NCI-H446 (cell line): ENCODE data around the gene SEC62.

Source experiments
- DNase-seq, 2 experiments: peaks; one replicate each; lab custom pipeline; 2025; lab: John Stamatoyannopoulos, UW

The SEC62 gene

DNA sequence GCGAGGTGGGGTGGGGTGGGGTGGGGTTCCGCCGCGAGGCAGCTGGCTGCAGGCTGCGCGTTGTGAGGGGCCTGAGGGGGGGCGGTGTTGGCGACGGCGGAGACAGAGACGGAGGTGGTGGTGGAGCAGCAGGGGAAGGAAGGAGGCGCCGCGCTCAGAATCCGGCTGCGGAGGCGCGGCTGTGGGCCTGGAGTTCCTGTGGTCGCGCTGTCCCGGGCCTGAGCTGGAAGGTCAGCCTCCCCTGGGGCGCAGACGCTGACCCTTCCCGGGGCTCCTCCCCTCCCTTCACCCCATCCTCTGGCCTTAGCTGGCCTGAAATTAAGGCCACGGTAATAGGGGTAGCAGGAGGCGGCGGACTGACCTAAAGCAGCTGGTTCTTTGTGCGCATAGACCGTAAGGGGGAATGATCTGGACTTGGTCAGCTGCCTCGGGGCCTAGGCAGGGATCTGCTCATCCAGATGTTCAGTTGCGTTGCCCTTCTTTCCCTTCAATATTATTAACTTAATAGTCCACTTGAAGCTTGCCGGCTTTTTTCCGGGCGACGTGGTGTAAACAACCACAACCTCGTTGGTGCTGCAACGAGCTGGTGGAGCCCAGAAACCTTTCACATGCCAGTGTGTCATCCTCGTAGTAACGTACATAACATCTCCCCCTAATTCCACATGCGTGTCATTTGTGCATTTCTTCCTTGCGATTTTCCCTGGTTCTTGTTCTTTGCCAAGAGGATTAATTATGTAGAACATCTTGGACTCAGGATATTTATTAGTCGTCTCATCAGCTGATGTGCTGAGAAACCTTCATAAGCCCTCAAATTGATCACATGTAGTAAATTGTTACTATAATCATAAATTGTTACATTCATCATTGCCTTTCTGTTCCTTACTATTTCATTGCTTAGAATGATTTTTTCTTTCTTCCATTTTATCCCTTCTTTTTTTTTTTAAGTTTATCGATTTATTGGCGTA is 626 bp downstream of the SEC62 start:
- DNase-seq, result peak in 1 of 2 experiments; percentile 7

DNA sequence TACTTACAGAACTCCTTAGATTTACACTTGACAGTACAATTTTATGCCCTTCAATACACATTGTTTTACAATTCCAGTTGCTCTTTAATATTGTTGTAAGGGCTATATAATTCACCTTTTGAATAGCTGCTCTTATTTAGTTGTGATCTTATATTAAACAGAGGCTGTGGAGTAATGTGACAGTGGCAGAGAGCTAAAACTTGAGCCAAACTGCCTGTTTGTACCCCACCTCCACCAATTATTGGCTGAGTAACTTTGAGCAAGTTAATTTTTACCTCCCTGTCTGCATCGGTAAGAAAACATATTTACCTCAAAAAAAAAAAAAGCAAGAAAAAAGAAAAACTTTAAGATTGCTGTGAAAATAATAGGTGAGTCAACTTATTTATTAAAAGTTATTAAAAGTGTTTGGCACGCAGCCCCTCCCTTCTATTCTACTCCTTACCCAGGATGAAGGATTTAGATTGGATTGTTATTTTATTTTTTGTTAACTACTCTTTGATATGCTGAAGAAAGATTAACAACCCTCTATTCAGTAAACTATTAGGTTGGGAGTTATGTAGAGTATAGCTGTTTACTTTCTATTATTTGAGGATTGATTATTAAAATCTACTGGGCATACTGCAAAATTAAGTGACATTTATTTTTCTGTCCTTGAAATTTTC is 1.7 kb downstream of the SEC62 start:
- DNase-seq, result no peak

DNA sequence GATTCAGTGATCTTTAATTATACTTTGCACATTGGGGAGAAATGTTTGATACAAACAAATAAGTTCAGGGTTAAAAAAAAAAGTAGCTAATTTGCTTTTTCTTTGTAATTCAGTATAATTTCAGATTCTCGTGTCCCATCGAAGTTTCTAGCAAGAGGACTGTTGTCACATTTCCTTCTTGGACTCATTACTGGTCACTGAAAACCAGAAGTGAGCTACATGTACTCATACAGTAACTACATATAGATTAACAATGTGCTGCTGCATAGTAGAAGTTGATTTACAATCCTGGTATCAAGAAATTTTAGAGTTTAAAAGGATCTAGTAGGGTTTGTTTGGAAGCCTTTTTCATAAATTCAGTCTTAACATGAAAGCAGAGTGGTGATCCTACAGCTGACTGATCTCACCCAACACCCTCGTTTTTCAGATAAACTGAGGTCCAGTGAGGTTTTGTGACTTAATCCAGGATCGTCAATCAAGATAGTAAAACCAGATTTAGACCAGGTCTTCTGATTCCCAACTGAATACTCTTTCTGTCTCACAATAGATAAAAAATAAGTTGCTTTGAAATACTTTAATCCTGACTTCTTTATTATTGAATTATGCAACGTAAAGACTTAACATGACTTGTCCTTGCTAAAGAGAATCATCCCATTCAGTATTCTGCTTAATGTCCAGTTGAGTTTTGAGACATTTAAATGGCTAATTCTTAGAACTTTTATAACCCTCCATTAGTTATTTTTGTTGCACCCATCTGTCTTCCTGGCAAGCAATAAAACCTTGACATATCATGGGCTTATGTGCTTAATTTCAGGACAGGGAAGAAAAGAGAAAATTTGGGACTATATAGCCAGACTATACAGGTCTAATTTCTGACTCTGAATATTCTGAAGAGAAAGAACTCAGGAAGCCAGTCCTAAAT is 2.8 kb downstream of the SEC62 start:
- DNase-seq, result no peak

DNA sequence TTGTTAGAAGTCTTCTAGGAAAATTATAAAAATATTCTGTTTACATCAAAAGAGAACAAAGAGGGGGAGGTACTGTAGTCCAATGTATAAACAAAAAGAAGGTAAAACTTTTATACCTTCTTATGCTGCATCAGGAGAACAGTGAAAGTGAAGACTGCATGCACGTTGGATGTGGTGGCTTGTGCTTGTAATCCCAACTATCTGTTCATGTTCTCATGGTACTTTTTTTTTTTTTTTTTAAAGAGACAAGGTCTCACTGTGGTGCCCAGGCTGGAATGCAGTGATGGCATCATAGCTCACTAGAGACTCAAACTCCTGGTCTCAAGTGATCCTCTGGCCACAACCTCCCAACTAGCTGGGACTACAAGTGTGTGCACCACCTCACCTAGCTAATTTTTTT is 4.2 kb downstream of the SEC62 start:
- no peak for DNase-seq

DNA sequence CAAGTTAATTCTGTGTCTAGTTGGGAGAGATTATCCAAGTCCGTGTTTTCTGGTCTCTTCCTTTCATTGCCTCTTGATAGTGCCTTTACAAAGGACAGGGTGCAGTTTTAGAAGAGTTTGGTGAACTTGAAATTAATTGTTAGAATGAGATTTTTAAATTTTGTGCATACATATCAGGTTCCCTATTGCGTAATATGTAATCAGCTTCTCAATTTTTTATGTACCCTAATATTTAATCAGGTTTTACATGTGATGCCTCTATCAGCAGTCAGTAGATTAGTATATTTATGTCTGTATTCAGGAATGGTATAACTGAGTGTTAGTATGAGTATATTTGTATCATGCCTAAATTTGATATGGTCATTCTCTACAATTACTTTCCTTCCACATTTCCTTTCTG is 4.9 kb downstream of the SEC62 start:
- no peak for DNase-seq

DNA sequence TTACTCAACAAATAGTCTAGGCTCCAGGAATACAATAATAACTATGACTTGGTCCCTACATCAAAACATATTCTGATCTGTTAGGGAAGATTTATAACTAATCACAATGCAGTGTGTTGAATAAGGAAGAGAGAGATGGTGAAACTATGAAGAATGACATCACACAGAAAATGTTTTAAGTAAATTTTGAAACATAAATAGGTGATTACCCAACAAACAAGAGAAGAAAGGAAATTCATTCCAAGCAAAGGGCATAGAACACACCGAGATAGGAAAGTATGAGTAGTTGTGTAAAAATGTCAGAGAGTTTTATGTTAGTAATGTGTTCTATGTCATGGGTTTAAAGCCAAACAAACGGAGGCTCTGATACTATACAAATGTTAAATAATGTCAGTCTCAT is 13.4 kb downstream of the SEC62 start:
- DNase-seq, result no peak

DNA sequence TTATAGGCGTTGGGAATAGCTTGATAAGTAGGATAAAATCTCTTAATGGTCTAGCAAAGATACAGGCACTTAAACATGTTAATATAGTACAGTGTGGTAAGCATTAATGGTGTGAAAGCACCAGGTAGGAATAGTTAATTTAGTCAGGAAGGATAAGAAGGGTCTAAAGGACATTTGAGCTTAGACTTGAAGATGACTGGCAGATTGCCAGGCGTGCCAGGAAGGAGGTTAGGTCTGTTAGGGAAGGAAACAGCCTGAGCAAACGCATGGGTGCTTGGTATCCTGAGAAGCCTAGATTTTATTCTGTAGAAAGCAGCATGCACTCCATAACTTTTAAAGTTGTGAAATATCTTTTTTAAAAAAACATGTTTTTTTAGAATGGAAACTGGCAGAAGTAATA is 17.7 kb downstream of the SEC62 start:
- DNase-seq, result no peak

DNA sequence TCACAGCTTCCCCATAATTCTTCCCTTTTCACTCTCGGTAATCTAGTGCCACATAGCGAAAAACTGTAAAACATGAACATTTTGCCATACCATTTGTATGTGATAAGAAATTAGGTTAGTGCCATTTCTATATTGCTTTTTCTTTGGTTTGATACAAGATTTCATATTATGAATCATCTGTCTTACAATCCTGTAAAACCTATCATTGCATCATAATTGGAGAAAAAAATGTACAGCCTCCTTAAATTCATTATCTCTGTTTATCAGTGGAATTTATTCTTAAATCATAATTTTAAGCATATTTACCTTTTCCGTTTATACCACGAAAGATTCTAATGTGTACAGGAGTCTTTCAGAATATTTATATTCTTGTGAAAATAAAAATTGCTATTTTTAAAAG is 23.8 kb downstream of the SEC62 start:
- no peak for DNase-seq

DNA sequence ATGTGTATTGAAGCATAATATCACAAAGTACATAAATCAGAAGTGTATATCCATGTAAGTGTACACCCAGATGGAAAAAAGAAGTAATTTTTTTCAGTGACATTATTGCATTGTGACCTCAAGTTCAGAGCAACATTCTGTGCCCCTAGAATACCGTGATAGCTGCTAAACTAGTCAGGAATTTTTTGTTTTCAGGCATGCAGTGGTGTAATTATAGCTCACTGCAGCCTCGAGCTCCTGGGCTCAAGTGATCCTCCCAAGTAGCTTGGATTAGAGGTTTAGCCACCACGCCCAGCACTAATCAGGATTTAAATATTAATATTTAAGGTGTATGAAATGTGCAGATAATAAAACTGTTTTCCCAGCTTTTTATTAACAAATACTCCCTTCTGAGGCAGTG is 25.5 kb downstream of the SEC62 start:
- no peak for DNase-seq

DNA sequence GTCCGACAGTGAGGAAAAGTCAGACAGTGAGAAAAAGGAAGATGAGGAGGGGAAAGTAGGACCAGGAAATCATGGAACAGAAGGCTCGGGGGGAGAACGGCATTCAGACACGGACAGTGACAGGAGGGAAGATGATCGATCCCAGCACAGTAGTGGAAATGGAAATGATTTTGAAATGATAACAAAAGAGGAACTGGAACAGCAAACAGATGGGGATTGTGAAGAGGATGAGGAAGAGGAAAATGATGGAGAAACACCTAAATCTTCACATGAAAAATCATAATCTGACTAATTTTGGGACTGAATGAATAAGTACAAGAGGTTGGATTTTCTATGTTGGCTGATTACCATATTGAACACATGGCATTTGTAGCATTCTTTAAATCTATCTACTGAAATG is 26.2 kb downstream of the SEC62 start:
- no peak for DNase-seq

DNA sequence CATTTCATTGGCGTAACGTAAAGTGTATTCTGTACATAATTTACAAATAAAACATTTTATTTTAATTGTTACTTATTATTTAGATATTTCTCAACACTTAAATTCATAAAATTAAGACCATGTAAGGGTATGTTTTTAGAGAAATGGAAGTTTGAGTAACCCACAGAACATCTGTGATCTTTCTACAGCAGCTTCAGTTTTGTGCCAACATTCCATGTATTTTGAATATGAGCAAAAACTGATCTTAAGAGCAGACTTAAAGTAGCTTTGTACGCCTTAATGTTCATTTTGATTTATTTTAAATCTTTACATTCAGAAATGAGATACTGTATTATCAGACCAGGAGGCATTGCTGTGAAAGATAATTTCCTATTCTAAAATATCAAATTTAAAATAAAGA is 27.2 kb downstream of the SEC62 start:
- no peak for DNase-seq

DNA sequence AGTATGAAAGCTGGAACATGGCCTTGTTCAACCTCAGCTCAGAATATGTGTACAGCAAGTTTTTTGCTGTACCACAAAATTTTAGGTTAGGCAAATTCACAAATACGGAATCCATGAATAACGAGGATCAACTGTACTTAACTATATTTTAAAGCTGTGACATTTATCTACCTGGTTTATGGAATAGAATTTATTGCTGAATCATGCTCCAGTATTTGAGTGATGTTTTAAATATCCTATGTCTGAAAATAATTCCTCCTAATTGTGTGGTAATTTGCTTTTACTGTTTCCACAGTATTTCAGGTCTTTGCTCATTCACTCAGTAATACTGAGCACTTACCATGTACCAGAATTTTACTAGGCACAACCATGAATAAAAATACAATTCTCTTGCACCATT is 29.5 kb downstream of the SEC62 start:
- no peak for DNase-seq

DNA sequence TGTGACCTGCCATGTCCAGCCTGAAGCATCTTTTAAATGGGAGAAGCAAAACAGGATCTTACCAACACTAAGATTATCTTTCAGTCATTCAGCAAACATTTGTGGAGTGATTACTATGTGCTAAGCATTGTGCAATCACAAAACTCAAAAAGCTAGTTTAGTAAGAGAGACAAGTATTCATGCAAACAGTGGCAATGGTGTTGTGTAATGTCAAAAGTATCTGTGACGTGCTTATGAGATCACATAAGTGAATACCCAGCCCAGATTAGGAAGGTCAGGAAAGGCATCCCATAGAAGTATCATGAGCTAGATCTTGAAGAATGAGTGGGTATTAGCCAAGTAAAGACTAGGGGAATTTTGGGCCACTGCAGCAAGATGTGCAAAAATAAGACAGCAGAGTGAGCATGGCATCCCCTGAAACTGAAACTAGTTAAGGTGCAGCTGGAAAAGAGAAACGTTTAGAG is 32.1 kb downstream of the SEC62 start:
- no peak for DNase-seq

DNA sequence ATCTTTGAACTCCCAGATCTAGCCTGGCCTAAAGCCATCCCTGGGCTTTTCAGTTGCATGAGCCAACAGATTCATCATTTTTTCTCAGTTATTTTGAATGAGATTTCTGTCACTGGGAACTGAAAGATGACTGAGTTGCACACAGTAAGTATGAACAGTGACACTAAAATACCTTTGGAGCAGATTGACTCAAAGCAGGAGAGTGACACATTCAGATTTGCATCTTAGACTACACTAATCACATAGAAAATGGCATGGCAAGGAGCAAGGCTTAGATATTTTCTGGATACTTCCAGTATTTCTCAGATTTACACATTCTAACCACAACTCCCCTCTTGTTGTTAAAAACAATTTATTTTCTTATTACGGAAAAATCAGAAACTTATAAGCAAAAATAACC is 32.8 kb downstream of the SEC62 start:
- DNase-seq, result no peak

DNA sequence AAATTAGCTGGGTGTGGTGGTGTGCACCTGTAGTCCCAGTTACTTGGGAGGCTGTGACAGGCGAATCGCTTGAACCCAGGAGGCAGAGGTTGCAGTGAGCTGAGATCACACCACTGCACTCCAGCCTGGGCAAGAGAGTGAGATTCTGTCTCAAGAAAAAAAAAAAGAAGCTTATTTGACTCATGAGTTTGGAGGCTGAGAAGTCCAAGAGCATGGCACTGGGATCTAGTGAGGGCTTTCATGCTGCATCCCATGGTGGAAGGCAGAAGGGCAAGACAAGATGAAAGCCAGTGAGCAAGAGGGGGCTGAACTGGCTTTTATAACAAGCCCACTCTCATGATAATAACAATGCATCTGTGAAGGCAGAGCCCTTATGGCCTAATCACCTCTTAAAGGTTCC is 33.4 kb downstream of the SEC62 start:
- no peak for DNase-seq

DNA sequence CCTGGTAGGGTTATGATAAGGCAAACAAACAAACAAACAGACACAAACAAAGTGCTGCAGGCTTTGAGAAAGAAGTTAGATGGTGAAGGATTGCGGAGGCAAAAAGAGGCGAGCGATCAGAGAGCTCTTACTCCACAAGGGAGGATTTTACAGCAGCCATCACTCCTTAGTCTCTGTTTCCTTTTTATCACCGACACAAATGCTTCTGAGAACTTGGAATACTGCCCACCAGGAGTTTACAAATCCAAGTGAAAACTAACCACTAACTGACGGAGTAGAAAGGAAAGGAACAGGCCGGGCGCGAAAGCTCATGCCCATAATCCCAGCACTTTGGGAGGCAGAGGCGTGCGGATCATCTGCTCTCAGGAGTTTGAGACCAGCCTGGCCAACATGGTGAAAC is 35.6 kb downstream of the SEC62 start:
- DNase-seq, result no peak

DNA sequence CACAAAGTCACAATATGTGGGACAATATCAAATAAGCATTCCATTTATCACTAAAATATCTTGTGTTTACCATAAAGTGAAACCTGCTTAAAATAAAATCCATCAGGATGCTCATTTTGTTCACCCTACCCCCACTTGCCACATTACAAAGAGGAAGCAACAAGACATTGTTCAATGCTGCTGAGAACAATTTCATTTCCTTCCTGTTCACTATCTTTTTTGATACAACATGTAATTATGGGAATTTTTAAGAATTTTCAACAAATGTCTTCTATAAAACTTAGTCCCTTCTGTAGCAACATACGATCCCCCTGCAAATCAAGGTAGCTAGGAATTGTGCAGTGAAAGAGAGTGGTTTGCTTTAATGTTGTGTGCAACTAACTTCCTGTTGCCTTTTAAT is 36.3 kb downstream of the SEC62 start:
- no peak for DNase-seq

DNA sequence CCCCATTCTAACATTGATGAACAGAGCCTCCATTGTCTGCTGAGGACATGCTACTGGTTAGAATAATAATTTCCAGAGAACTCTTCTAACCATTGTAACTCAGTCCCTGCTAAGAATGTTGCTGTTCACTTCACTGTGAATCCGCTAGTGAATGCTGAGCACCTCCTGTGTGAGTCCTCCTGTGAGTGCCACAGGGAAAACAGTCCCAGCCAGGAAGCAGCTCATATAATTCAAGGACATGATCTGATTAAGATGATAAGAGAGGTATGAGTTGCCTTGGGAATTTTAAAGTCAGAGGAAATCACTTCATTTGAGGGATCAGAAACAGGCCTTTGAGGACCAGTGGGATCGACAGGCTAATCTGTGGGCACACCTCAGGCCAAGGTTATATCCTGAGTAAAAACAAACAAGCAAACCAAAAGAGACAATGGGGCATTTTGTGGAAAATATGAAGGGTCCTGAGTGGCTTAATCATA is 37.3 kb downstream of the SEC62 start:
- no peak for DNase-seq

DNA sequence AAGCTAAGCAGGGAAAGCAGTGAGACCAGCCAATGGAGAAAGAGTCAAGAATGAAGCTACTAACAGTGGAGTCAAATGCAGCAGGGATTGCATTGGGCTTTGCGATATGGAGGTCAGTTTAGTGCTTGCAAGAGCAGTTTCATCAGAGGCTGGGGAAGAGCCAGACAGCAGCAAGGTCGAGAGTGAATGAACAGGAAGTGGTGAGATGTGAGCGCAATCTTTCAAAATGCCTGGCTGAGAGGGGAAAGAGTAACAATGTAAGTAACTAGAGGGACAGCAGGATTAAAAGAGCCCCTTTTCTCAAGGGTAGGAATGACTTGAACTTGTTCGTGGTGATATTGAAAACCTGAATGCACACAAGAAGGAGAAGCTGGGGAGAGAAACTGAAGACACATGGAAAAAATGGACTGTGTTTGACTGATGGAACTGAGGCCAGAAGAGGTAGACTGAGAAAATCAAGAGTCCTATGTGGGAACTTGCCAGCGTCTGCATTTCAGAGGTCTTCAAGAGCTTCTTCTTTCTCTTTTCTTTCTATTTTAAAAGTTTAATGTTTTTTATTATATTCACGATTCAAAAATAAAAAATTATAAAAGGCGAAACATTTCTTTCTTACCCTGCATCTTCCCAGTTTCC is 40.5 kb downstream of the SEC62 start:
- DNase-seq, result no peak

DNA sequence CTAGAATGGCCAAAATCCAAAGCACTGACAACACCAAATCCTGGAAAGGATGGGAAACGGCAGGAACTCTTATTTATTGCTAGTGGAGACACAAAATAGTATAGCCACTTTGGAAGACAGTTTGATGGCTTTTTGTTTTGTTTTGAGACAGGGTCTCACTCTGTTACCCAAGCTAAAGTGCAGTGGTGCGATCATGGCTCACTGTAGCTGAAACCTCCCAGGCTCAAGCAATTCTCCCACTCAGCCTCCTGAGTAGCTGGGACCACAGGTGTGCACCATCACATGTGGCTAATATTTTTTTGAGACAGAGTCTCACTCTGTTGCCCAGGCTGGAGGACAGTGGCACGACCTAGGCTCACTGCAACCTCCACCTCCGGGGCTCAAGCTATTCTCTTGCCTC is 43.9 kb downstream of the SEC62 start:
- DNase-seq, result no peak

DNA sequence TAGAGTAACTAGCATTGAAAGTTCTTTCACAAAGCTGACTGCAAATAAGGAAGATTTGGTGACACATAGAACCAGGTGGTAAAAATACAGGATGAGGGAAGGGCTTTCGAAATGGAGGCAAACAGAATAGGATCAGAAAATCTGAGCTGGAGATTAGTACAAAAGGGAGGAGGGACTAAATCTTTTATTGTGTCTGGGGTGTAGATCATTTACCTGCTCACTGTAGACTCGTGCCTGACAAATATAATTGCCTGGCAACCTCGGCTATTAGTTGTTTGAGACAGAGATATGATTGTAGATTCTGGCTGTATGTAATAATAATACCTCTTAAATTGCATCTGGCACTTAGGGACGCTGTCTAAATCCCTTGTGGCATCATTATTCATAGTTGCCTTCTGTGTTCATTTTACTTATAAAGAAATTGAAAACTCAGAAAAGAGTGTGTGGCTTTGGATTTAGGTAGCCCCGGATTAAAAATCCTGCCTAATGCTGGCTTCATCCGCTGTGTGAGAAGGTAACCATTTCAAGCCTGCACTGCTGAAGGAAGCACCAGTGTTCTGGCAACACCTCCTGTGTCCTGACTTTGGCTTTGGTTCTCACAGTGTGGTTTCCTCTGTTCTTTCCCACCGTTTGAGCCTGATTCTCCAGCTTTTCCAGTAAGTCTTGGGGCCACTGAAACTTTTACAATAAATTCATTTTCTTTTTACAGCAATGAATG is 46.2 kb downstream of the SEC62 start:
- no peak for DNase-seq
